GM18502 (cell line): ENCODE measurements around the gene FOXL2.

Source experiments
- ATAC-seq: cut with Tn5 transposase; IDR thresholded peaks from one replicate; pipeline ENCODE4 v1.9.1; 2021; ENCODE audit warnings: mild to moderate bottlenecking; ENCODE audit not compliant: unreplicated experiment, poor library complexity

FOXL2 gene

DNA sequence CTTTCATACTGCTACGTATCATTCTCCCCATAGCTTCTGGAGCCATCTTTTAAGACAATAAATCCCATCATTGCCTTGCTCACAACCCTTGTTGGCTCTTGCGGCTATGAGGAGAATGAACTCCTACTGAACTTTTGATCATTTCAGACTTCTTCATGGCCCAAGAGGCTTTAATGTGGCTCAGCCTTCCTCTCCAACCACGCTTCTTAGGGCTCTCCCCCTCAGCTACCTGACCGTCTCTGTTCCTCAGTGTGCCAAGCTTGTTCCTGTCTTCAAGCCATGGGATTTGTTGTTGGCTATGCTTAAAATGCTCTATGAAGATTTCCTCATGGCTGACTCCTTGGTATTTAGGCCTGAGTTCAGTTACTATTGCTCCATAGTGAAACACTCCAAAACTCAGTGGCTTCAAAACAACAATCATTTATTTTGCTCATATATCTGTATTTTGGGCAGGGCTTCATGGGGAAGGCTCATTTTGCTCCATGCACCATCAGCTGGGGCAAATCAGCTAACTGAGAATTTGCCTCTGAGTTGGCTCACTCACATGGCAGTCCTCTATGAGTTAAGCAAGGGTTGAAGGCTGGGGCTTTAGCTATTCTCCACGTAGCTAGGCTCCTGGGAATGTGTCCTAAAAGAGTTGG, 47.5 kb downstream of the FOXL2 start:
- no peak for ATAC-seq

DNA sequence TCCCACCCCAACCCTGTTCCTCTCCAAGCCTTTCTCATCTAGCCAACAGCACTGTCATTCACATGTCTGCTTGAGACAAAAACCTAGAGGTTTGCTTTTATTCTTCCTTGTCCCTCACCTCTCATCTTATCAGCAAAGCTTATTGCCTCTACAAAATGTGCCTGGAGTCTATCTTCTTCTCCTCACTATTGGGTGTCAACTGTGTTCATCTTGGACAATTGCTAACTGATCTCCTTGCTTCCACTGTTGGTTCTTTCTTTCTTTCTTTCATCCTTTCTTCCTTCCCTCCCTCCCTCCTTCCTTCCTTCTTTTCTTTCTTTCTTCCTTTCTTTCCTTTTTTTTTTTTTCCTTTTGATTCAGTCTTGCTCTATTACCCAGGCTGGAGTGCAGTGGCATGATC, 48.2 kb downstream of the FOXL2 start:
- ATAC-seq = no peak

DNA sequence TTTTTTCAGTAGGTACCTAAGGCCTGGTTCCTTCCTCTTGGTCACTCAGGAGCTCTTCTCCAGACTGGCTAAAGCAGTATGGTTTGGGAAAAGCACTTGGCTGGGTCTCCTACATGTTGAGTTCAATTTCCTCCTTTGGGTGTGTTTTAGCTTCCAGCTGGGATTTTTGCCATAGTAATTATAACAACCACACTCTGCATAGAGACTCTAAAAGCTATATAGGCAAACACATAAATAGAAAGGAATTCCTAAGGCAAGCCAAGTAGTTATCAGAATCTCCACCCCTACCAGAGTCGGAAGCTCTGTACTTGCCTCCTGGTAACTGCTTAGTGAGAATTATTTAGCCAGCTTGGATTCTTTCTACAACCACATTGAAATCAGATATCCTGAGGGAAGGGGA, 48.6 kb downstream of the FOXL2 start:
- no peak for ATAC-seq
